Measurements from ENCODE around the gene CACNA1D.

DNA sequence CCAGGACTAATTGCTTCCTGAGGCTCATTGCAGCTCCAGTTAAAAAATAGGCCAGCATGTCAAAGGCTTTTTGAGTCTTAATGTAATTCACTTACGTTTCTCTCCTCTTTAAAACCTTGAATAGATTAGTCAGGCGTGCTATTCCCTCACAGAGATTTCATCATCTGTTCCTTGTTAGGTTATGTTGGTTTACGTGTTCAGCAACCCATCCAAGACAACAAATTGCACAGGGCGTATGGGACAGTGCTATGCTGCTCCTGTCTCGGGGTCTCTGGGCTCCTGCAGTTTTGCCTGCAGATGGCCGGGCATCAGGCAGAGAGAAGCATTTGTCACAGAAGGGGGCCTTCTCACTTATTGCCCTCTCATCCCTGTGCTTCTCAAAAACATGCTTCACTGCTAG, 234.7 kb downstream of the CACNA1D start:
- TF ChIP-seq, protein P1, sequence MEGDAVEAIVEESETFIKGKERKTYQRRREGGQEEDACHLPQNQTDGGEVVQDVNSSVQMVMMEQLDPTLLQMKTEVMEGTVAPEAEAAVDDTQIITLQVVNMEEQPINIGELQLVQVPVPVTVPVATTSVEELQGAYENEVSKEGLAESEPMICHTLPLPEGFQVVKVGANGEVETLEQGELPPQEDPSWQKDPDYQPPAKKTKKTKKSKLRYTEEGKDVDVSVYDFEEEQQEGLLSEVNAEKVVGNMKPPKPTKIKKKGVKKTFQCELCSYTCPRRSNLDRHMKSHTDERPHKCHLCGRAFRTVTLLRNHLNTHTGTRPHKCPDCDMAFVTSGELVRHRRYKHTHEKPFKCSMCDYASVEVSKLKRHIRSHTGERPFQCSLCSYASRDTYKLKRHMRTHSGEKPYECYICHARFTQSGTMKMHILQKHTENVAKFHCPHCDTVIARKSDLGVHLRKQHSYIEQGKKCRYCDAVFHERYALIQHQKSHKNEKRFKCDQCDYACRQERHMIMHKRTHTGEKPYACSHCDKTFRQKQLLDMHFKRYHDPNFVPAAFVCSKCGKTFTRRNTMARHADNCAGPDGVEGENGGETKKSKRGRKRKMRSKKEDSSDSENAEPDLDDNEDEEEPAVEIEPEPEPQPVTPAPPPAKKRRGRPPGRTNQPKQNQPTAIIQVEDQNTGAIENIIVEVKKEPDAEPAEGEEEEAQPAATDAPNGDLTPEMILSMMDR (IDR thresholded peaks at IDR 0.05 in 2 of 3, conservative IDR thresholded peaks at IDR 0.05 in 1 of 3; ENCODE audit: borderline replicate concordance in 1 of 3, insufficient read depth in 1 of 3, low read depth in 2 of 3, low read length in 2 of 3), result no peak
- TF ChIP-seq CEBPB (IDR thresholded peaks at IDR 0.05; ENCODE audit: low read depth) (no peak), SP1 (IDR thresholded peaks at IDR 0.05; ENCODE audit: low read depth) (no peak), POLR2A (IDR thresholded peaks at IDR 0.05; ENCODE audit: borderline replicate concordance, extremely low read depth, insufficient read depth, insufficient read length) (no peak), RAD21 (IDR thresholded peaks at IDR 0.05; ENCODE audit: low read depth) (no peak), JUND (IDR thresholded peaks at IDR 0.05) (no peak), POLR2AphosphoS5 (IDR thresholded peaks at IDR 0.05; ENCODE audit: low read depth, low read length) (no peak)
- TF ChIP-seq, protein P2, sequence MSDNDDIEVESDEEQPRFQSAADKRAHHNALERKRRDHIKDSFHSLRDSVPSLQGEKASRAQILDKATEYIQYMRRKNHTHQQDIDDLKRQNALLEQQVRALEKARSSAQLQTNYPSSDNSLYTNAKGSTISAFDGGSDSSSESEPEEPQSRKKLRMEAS (IDR thresholded peaks at IDR 0.05), result no peak
- TF ChIP-seq, protein P3, sequence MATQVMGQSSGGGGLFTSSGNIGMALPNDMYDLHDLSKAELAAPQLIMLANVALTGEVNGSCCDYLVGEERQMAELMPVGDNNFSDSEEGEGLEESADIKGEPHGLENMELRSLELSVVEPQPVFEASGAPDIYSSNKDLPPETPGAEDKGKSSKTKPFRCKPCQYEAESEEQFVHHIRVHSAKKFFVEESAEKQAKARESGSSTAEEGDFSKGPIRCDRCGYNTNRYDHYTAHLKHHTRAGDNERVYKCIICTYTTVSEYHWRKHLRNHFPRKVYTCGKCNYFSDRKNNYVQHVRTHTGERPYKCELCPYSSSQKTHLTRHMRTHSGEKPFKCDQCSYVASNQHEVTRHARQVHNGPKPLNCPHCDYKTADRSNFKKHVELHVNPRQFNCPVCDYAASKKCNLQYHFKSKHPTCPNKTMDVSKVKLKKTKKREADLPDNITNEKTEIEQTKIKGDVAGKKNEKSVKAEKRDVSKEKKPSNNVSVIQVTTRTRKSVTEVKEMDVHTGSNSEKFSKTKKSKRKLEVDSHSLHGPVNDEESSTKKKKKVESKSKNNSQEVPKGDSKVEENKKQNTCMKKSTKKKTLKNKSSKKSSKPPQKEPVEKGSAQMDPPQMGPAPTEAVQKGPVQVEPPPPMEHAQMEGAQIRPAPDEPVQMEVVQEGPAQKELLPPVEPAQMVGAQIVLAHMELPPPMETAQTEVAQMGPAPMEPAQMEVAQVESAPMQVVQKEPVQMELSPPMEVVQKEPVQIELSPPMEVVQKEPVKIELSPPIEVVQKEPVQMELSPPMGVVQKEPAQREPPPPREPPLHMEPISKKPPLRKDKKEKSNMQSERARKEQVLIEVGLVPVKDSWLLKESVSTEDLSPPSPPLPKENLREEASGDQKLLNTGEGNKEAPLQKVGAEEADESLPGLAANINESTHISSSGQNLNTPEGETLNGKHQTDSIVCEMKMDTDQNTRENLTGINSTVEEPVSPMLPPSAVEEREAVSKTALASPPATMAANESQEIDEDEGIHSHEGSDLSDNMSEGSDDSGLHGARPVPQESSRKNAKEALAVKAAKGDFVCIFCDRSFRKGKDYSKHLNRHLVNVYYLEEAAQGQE (IDR thresholded peaks at IDR 0.05; ENCODE audit: low read depth), result no peak

Data from HCT116 (cell line).